K562 (cell line): ENCODE measurements around the gene MEX3A. TPM values are rescaled to one million over a fixed set of nuclear protein-coding genes. Genes with fewer than 3 reads are reported as not detected.

ENCODE experiments used
- CHD4 ChIP-seq: fragments of 200-600 bp; sonication (generic); IDR thresholded peaks from 3 replicates; pipeline ENCODE4 v1.6.1; 2012; ENCODE audit warnings: low read depth, mild to moderate bottlenecking, mixed read lengths, low read length, inconsistent platforms; ENCODE audit not compliant: insufficient read depth, insufficient replicate concordance, poor library complexity, severe bottlenecking
- CTCF ChIP-seq, 3 experiments: IDR thresholded peaks in 2 of 3; conservative IDR thresholded peaks in 1 of 3; 2 replicates each; pipeline ENCODE4 v1.5.1; 2011 to 2012; ENCODE audit warnings: low read length in 3 of 3, mild to moderate bottlenecking in 3 of 3, control low read depth in 2 of 3, improper control_type of control experiment in 1 of 3, inconsistent platforms in 1 of 3, low read depth in 1 of 3, mixed read lengths in 1 of 3, moderate library complexity in 1 of 3; ENCODE audit not compliant: insufficient read depth in 2 of 3
- EP300 ChIP-seq: IDR thresholded peaks from 2 replicates; pipeline ENCODE4 v1.6.1; 2012; ENCODE audit warnings: low read length, improper control_type of control experiment
- HDAC3 ChIP-seq: fragments of 450-650 bp; IDR thresholded peaks from 2 replicates; pipeline ENCODE4 v1.6.1; 2018; ENCODE audit warnings: borderline replicate concordance, mild to moderate bottlenecking, moderate library complexity; ENCODE audit not compliant: partially characterized antibody
- LCOR ChIP-seq: sonication (generic); formaldehyde crosslinking; IDR thresholded peaks from 2 replicates; pipeline ENCODE4 v1.8.0; 2022; ENCODE audit warnings: mild to moderate bottlenecking, missing genetic modification reagents
- MLX ChIP-seq, 2 experiments: fragments of 450-650 bp in 1 of 2; sonication (generic) in 1 of 2; formaldehyde crosslinking; conservative IDR thresholded peaks; 2 replicates each; pipeline versions ENCODE4 v1.4.0 to v1.8.1; 2020 to 2022; ENCODE audit warnings: mild to moderate bottlenecking in 1 of 2, missing genetic modification reagents in 1 of 2
- PHF20 ChIP-seq: fragments of 450-650 bp; IDR thresholded peaks from 2 replicates; pipeline ENCODE4 v1.6.1; 2018; ENCODE audit not compliant: partially characterized antibody
- SMAD1 ChIP-seq: fragments of 150-350 bp; IDR thresholded peaks from 2 replicates; pipeline ENCODE4 v1.6.1; 2014; ENCODE audit warnings: low read length, low read depth; ENCODE audit not compliant: partially characterized antibody
- SMAD4 ChIP-seq: fragments of 250-450 bp; sonication (Bioruptor Pico); conservative IDR thresholded peaks from 2 replicates; pipeline ENCODE4 v1.8.0; 2021; ENCODE audit warnings: inconsistent platforms, mild to moderate bottlenecking, moderate library complexity
- VEZF1 ChIP-seq: fragments of 200-800 bp; sonication (Bioruptor generic); IDR thresholded peaks from 2 replicates; pipeline ENCODE4 v1.6.1; 2017; ENCODE audit warnings: missing genetic modification characterization, missing compliant biosample characterization
- ZBTB5 ChIP-seq: fragments of 450-650 bp; IDR thresholded peaks from 2 replicates; pipeline ENCODE4 v1.6.1; 2017; ENCODE audit warnings: antibody characterized with exemption
- ZNF212 ChIP-seq: fragments of 450-650 bp; formaldehyde crosslinking; IDR thresholded peaks from 2 replicates; pipeline ENCODE4 v1.4.0; 2020; ENCODE audit warnings: mild to moderate bottlenecking
- ZNF512 ChIP-seq: IDR thresholded peaks from 2 replicates; pipeline ENCODE4 v1.6.1; 2016; ENCODE audit warnings: missing genetic modification characterization, missing compliant biosample characterization
- ZNF740 ChIP-seq, 3 experiments: fragments of 200-800 bp in 1 of 3; sonication (Bioruptor generic) in 1 of 3; sonication (generic) in 1 of 3; formaldehyde crosslinking in 1 of 3; IDR thresholded peaks; 2 replicates each; pipeline versions ENCODE4 v1.6.1 to v1.8.0; 2016 to 2022; ENCODE audit warnings: mild to moderate bottlenecking in 2 of 3, missing compliant biosample characterization in 2 of 3, missing genetic modification characterization in 2 of 3, missing genetic modification reagents in 1 of 3
- polyA plus RNA-seq, 8 experiments: library from polyadenylated mRNA; depleted of rRNA in 4 of 8; stranded (reverse) in 5 of 8; unstranded in 3 of 8; fragments of >200 nt; fragmentation: Nextera tagmentation in 2 of 8; fragmentation: Illumina TruSeq in 1 of 8; extraction: Ambion mirVana in 2 of 8; extraction: Trizol in 1 of 8; gene quantifications; 2 replicates each; pipeline versions ENCODE4 v1.2.1 to v1.2.3, GENCODE V29; 2011 to 2014; ENCODE audit warnings: inconsistent platforms in 1 of 8, missing spikeins in 1 of 8
- total RNA-seq, 7 experiments: library from RNA; depleted of rRNA in 6 of 7; stranded (reverse); fragments of >200 nt in 6 of 7; fragmentation: Illumina TruSeq in 2 of 7; extraction: Trizol in 2 of 7; gene quantifications; 2 replicates each; pipeline versions ENCODE4 v1.2.1 to v1.2.3, GENCODE V29; 2011 to 2021; ENCODE audit warnings: low replicate concordance in 1 of 7

MEX3A gene
- total and polyA plus RNA-seq, 9 of the 15 experiments (the other 6 are each of a cell fraction or from before 2014, with no cell fraction given) = 0.36 to 13.7 (median 5.2) TPM

GRCh38 chr1:156106624-156107488, 24.6 kb upstream of the MEX3A start (continued):
- no peak for TF ChIP-seq MLX (CRISPR knock-in tag; conservative IDR thresholded peaks at IDR 0.05)
- peak; percentile 20 for TF ChIP-seq PHF20
- TF ChIP-seq SMAD4 = no peak
- no peak for TF ChIP-seq ZNF212
- TF ChIP-seq ZBTB5 = no peak
- TF ChIP-seq HDAC3 = no peak
- peak; percentile 44; the same call in 1 of the 2 replicates for TF ChIP-seq LCOR
- TF ChIP-seq SMAD1 = no peak
- TF ChIP-seq VEZF1 (CRISPR knock-in tag) = peak; percentile 82
- no peak for TF ChIP-seq CHD4
- TF ChIP-seq CTCF (IDR thresholded peaks at IDR 0.05 in 2 of 3, conservative IDR thresholded peaks at IDR 0.05 in 1 of 3; ENCODE audit: insufficient read depth in 2 of 3, low read depth in 1 of 3, low read length in 3 of 3) = no peak
- TF ChIP-seq ZNF740 (CRISPR knock-in tag; IDR thresholded peaks at IDR 0.05) = peak; percentile 67
- peak in 1 of 2 experiments; percentile 93; a peak in 2 of 4 replicates for TF ChIP-seq ZNF740 (tag; IDR thresholded peaks at IDR 0.05)
- peak; percentile 40; the same call in 1 of the 2 replicates for TF ChIP-seq EP300
- no peak for TF ChIP-seq ZNF512
